Measurements from ENCODE around the gene PUS10.

The PUS10 gene

DNA sequence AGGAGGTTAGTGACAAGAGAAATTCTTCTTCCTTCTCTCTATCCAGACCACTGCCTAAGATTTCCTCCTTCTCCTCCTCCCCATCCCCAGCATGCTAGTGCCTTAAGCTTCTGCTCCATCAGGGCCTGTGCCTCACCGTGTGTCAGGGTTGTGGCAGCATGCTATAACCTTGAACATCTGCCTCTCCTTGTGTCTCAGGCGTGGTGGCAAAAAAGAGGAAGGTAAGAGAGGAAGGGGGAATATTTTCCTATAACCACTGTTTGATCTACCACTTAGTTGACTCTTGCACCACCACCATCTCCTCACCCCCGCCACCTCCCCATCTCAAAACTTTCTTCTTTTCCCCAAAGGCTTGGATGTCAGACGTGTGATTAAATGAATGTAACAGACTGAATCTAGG lies 38.8 kb downstream of the PUS10 start:
- Histone ChIP-seq H3K79me1 (ENCODE audit: low read length) (no peaks in the 10 kb centered on the region), H3K27me3 (ENCODE audit: insufficient read depth, low read length) (no peaks in the 10 kb centered on the region), H3K27ac (ENCODE audit: low read depth, low read length) (no peak overlapping the region), H3K4me3 (ENCODE audit: low read depth, low read length) (no peak overlapping the region), H3K79me2 (ENCODE audit: control insufficient read depth, insufficient read depth, low read length, poor library complexity) (no peaks in the 10 kb centered on the region), H3K36me3 (ENCODE audit: control insufficient read depth in 1 of 2, insufficient read depth in 2 of 2, low read length in 2 of 2) (no peaks in the 10 kb centered on the region), H3K9ac (ENCODE audit: low read length) (no peak overlapping the region), H4K91ac (ENCODE audit: low read depth, low read length) (no peak overlapping the region), H3K4me2 (ENCODE audit: low read length) (no peak overlapping the region), H3K23ac (ENCODE audit: low read length) (no peak overlapping the region), H3K18ac (ENCODE audit: low read length) (no peak overlapping the region), H2AK5ac (ENCODE audit: low read length) (no peak overlapping the region), H3K4ac (ENCODE audit: low read depth, low read length) (no peak overlapping the region), H3K9me3 (ENCODE audit: insufficient read depth, low read depth, low read length) (no peaks in the 10 kb centered on the region), H2AFZ (ENCODE audit: insufficient read depth, low read length, poor library complexity) (no peak overlapping the region), H3K4me1 (ENCODE audit: control insufficient read depth in 1 of 2, insufficient read depth in 2 of 2, low read length in 2 of 2) (no peaks in the 10 kb centered on the region), H4K12ac (ENCODE audit: low read depth, low read length) (no peak overlapping the region), H3K14ac (ENCODE audit: low read length) (no peak overlapping the region), H2BK5ac (ENCODE audit: low read depth, low read length, poor library complexity) (no peak overlapping the region), H4K8ac (ENCODE audit: low read depth, low read length) (no peak overlapping the region), H2BK12ac (ENCODE audit: low read length) (no peak overlapping the region), H2BK120ac (ENCODE audit: insufficient read depth, low read length, poor library complexity) (no peak overlapping the region)
- DNase-seq = no peak
- no CpG with 5 or more reads among the region's 4 CpGs for WGBS (ENCODE audit: extremely low coverage, insufficient coverage, insufficient read length)

DNA sequence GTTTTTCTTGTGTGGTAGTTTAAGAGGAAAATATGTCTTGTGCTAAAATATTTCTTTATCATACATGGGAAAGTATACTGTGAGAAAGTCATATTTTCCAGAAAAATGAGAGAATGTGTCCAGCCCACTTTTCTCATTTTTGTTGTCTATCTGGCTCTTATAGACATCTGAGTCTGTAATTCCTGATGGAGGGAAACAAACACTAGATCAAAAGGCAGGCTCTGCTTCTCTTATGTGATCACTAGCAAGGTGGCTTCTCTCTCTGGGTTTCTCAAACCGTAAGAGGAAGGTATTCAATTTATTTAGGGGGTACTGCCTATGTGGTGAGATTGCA lies 40.5 kb downstream of the PUS10 start:
- Histone ChIP-seq H3K27ac (ENCODE audit: low read depth, low read length) (no peak overlapping the region), H4K8ac (ENCODE audit: low read depth, low read length) (no peak overlapping the region), H4K91ac (ENCODE audit: low read depth, low read length) (no peak overlapping the region), H4K12ac (ENCODE audit: low read depth, low read length) (no peak overlapping the region), H3K9me3 (ENCODE audit: insufficient read depth, low read depth, low read length) (no peaks in the 10 kb centered on the region), H3K79me2 (ENCODE audit: control insufficient read depth, insufficient read depth, low read length, poor library complexity) (no peaks in the 10 kb centered on the region), H2AK5ac (ENCODE audit: low read length) (no peak overlapping the region), H3K79me1 (ENCODE audit: low read length) (no peaks in the 10 kb centered on the region), H2BK5ac (ENCODE audit: low read depth, low read length, poor library complexity) (no peak overlapping the region), H3K9ac (ENCODE audit: low read length) (no peak overlapping the region), H3K4me2 (ENCODE audit: low read length) (no peak overlapping the region), H3K27me3 (ENCODE audit: insufficient read depth, low read length) (no peaks in the 10 kb centered on the region), H3K14ac (ENCODE audit: low read length) (no peak overlapping the region), H2AFZ (ENCODE audit: insufficient read depth, low read length, poor library complexity) (no peak overlapping the region), H2BK12ac (ENCODE audit: low read length) (no peak overlapping the region), H3K23ac (ENCODE audit: low read length) (no peak overlapping the region), H3K4me1 (ENCODE audit: control insufficient read depth in 1 of 2, insufficient read depth in 2 of 2, low read length in 2 of 2) (no peaks in the 10 kb centered on the region), H3K4me3 (ENCODE audit: low read depth, low read length) (no peak overlapping the region), H3K18ac (ENCODE audit: low read length) (no peak overlapping the region), H2BK120ac (ENCODE audit: insufficient read depth, low read length, poor library complexity) (no peak overlapping the region), H3K4ac (ENCODE audit: low read depth, low read length) (no peak overlapping the region), H3K36me3 (ENCODE audit: control insufficient read depth in 1 of 2, insufficient read depth in 2 of 2, low read length in 2 of 2) (no peaks in the 10 kb centered on the region)
- no peak for DNase-seq
- WGBS (ENCODE audit: extremely low coverage, insufficient coverage, insufficient read length) = no CpG with 5 or more reads among the region's 1 CpG

- Histone ChIP-seq H2AFZ (ENCODE audit: insufficient read depth, low read length, poor library complexity) (no peak overlapping the region), H4K12ac (ENCODE audit: low read depth, low read length) (no peak overlapping the region), H3K4me3 (ENCODE audit: low read depth, low read length) (no peak overlapping the region), H3K4ac (ENCODE audit: low read depth, low read length) (no peak overlapping the region), H3K27me3 (ENCODE audit: insufficient read depth, low read length) (no peaks in the 10 kb centered on the region), H3K9me3 (ENCODE audit: insufficient read depth, low read depth, low read length) (no peaks in the 10 kb centered on the region), H3K14ac (ENCODE audit: low read length) (no peak overlapping the region), H4K91ac (ENCODE audit: low read depth, low read length) (no peak overlapping the region), H3K79me2 (ENCODE audit: control insufficient read depth, insufficient read depth, low read length, poor library complexity) (no peaks in the 10 kb centered on the region), H2AK5ac (ENCODE audit: low read length) (no peak overlapping the region), H4K8ac (ENCODE audit: low read depth, low read length) (no peak overlapping the region), H3K9ac (ENCODE audit: low read length) (no peak overlapping the region), H2BK120ac (ENCODE audit: insufficient read depth, low read length, poor library complexity) (no peak overlapping the region), H2BK5ac (ENCODE audit: low read depth, low read length, poor library complexity) (no peak overlapping the region), H3K4me1 (ENCODE audit: control insufficient read depth in 1 of 2, insufficient read depth in 2 of 2, low read length in 2 of 2) (no peaks in the 10 kb centered on the region), H3K4me2 (ENCODE audit: low read length) (no peak overlapping the region), H3K79me1 (ENCODE audit: low read length) (no peaks in the 10 kb centered on the region), H3K23ac (ENCODE audit: low read length) (no peak overlapping the region), H2BK12ac (ENCODE audit: low read length) (no peak overlapping the region), H3K36me3 (ENCODE audit: control insufficient read depth in 1 of 2, insufficient read depth in 2 of 2, low read length in 2 of 2) (no peaks in the 10 kb centered on the region), H3K18ac (ENCODE audit: low read length) (no peak overlapping the region), H3K27ac (ENCODE audit: low read depth, low read length) (no peak overlapping the region)
- WGBS (ENCODE audit: extremely low coverage, insufficient coverage, insufficient read length) = no CpG with 5 or more reads among the region's 5 CpGs
- no peak for DNase-seq
Observed at GRCh38 chr2:60976875-60977561, 41.0 kb downstream of the PUS10 start.

DNA sequence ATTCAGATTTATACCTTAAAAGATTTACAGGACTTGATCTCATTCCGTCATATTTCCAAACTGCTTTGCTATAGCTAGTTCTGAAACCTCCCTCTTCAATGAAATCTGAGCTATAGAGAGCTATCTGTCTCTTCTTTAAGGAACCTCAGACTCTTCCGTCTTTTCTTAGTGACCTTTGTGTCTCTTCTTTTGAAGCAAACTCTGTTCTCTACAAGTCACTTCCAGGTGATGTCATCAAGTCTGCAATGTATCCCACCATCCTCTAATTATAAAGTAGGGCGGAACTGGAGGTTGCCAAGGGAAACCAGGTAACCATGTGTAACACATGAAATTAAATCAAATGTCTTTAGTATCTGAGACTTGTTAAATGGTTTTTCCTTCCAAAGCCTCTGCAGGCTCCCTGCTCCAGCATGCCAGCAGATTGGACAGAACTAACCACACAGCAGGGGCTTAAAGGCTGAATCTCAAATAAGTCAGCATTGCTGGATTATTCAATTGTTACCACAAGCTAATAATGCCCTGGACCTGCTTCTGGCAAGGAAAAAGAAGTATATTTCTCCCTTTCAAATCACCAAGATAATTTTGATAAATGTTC lies 41.7 kb downstream of the PUS10 start:
- H2BK5ac ChIP-seq (ENCODE audit: low read depth, low read length, poor library complexity) = no peak overlapping the region
- H3K79me2 ChIP-seq (ENCODE audit: control insufficient read depth, insufficient read depth, low read length, poor library complexity) = no peaks in the 10 kb centered on the region
- no peak overlapping the region for H2AK5ac ChIP-seq (ENCODE audit: low read length)
- no peak overlapping the region for H4K12ac ChIP-seq (ENCODE audit: low read depth, low read length)
- DNase-seq = no peak
- no peak overlapping the region for H2BK12ac ChIP-seq (ENCODE audit: low read length)
- H3K27ac ChIP-seq (ENCODE audit: low read depth, low read length) = no peak overlapping the region
- no peak overlapping the region for H3K18ac ChIP-seq (ENCODE audit: low read length)
- H2AFZ ChIP-seq (ENCODE audit: insufficient read depth, low read length, poor library complexity) = no peak overlapping the region
- WGBS (ENCODE audit: extremely low coverage, insufficient coverage, insufficient read length) = no CpG with 5 or more reads among the region's 3 CpGs
- H3K4me1 ChIP-seq (ENCODE audit: control insufficient read depth in 1 of 2, insufficient read depth in 2 of 2, low read length in 2 of 2) = no peaks in the 10 kb centered on the region
- H3K4ac ChIP-seq (ENCODE audit: low read depth, low read length) = no peak overlapping the region
- H3K79me1 ChIP-seq (ENCODE audit: low read length) = no peaks in the 10 kb centered on the region
- H3K9ac ChIP-seq (ENCODE audit: low read length) = no peak overlapping the region
- no peaks in the 10 kb centered on the region for H3K9me3 ChIP-seq (ENCODE audit: insufficient read depth, low read depth, low read length)
- H4K91ac ChIP-seq (ENCODE audit: low read depth, low read length) = no peak overlapping the region
- H3K27me3 ChIP-seq (ENCODE audit: insufficient read depth, low read length) = no peaks in the 10 kb centered on the region
- no peak overlapping the region for H3K23ac ChIP-seq (ENCODE audit: low read length)
- no peak overlapping the region for H3K4me3 ChIP-seq (ENCODE audit: low read depth, low read length)
- H3K14ac ChIP-seq (ENCODE audit: low read length) = no peak overlapping the region
- H2BK120ac ChIP-seq (ENCODE audit: insufficient read depth, low read length, poor library complexity) = no peak overlapping the region
- H3K36me3 ChIP-seq (ENCODE audit: control insufficient read depth in 1 of 2, insufficient read depth in 2 of 2, low read length in 2 of 2) = no peaks in the 10 kb centered on the region
- no peak overlapping the region for H3K4me2 ChIP-seq (ENCODE audit: low read length)
- H4K8ac ChIP-seq (ENCODE audit: low read depth, low read length) = no peak overlapping the region

Data from trophoblast cell (in vitro differentiated cells and primary cell).